NCI-H146 treated with DMSO at 0.1 percent for 48 hours (cell line): ENCODE results near the gene TMEM255A.
"Not testable (repeated sequence)": the region's sequence is repeated elsewhere in the genome, so short reads cannot be mapped to it uniquely, and the experiment has no call there.

Experiments
- DNase-seq: peaks from one replicate; lab custom pipeline; 2025; ENCODE audit not compliant: unreplicated experiment; lab: John Stamatoyannopoulos, UW

TMEM255A gene

GRCh38 chrX:120310861-120311726 is at the start of gene TMEM255A:
TMEM255A (minus strand) TSS chrX:120311461; CDS start chrX:120311309, 152 bp downstream.
- peak; percentile 18 for DNase-seq

GRCh38 chrX:120358737-120359456 is 47.6 kb upstream of the TMEM255A start:
- DNase-seq: no peak

GRCh38 chrX:120357186-120357585 is 45.9 kb upstream of the TMEM255A start:
- DNase-seq: no peak

GRCh38 chrX:120356084-120356483 is 44.8 kb upstream of the TMEM255A start:
- no peak for DNase-seq

- no peak for DNase-seq
Measured at GRCh38 chrX:120350450-120351138, 39.3 kb upstream of the TMEM255A start.

GRCh38 chrX:120344566-120344965 is 33.3 kb upstream of the TMEM255A start:
- not testable (repeated sequence) for DNase-seq

GRCh38 chrX:120336899-120337298 is 25.6 kb upstream of the TMEM255A start:
- no peak for DNase-seq

GRCh38 chrX:120335289-120335688 is 24.0 kb upstream of the TMEM255A start:
- no peak for DNase-seq

GRCh38 chrX:120334603-120335002 is 23.3 kb upstream of the TMEM255A start:
- no peak for DNase-seq

GRCh38 chrX:120334151-120334550 is 22.9 kb upstream of the TMEM255A start:
- DNase-seq: no peak

- DNase-seq: no peak
Measured at GRCh38 chrX:120332394-120332793, 21.1 kb upstream of the TMEM255A start.

GRCh38 chrX:120331116-120331515 is 19.9 kb upstream of the TMEM255A start:
- DNase-seq: no peak

GRCh38 chrX:120321520-120322281 is 10.4 kb upstream of the TMEM255A start:
- DNase-seq: no peak

GRCh38 chrX:120318411-120318810 is 7.2 kb upstream of the TMEM255A start:
- DNase-seq: no peak

GRCh38 chrX:120316587-120317283 is 5.5 kb upstream of the TMEM255A start:
- DNase-seq: no peak

- no peak for DNase-seq
Measured at GRCh38 chrX:120315776-120316175, 4.5 kb upstream of the TMEM255A start.

- no peak for DNase-seq
Measured at GRCh38 chrX:120311727-120312063, 434 bp upstream of the TMEM255A start.

GRCh38 chrX:120309873-120310705 is 1.2 kb downstream of the TMEM255A start:
- no peak for DNase-seq
